Upper lobe of right lung (tissue), 1 donor: ENCODE data around the gene RRP1B. TPM values are rescaled to one million over a fixed set of nuclear protein-coding genes. Genes with fewer than 3 reads are reported as not detected.
A peak's percentile ranks its signal among the peaks of the same experiment; 100 is the strongest.

Experiments used
- ATAC-seq: fragments of 200-7000 bp; cut with Tn5 transposase; one replicate; pipeline ENCODE4 v1.9.1; 2020; ENCODE audit warnings: mild to moderate bottlenecking, moderate library complexity
- DNase-seq: peaks from one replicate; pipeline ENCODE4 v3.0.0-alpha.2; 2020
- H3K27ac ChIP-seq: fragments of 200-600 bp; one replicate; pipeline ENCODE4 v1.8.0; 2022
- H3K27me3 ChIP-seq: fragments of 200-600 bp; one replicate; pipeline ENCODE4 v1.8.0; 2022; ENCODE audit warnings: mild to moderate bottlenecking
- H3K36me3 ChIP-seq: fragments of 200-600 bp; one replicate; pipeline ENCODE4 v1.8.0; 2022
- H3K4me1 ChIP-seq: fragments of 200-600 bp; one replicate; pipeline ENCODE4 v1.8.0; 2022
- H3K4me3 ChIP-seq: fragments of 200-600 bp; one replicate; pipeline ENCODE4 v1.8.0; 2022; ENCODE audit warnings: mild to moderate bottlenecking
- H3K9me3 ChIP-seq: fragments of 200-600 bp; one replicate; pipeline ENCODE4 v1.8.0; 2022
- intact Hi-C: fragments of 100-400 bp; cut with DNase I; formaldehyde crosslinking; loops from one replicate; pipeline ENCODE4 v1.11.0; 2022
- total RNA-seq: library from RNA; stranded (reverse); fragmentation: NEBNext Ultra II Directional; extraction: Animal tissue kit (Norgen Biotek cat#: 25700); gene quantifications from one replicate; pipeline ENCODE4 v1.2.1, GENCODE V29; 2021
- TF ChIP-seq, protein P1 (sequence below): fragments of 200-600 bp; IDR thresholded peaks from one replicate; pipeline ENCODE4 v1.8.0; 2022; ENCODE audit warnings: antibody characterized with exemption
- donor health status: DM: no; HTN: yes; CAD: no; lungs with severe emphysema.

RRP1B gene
- total RNA-seq, 1 donor from 2014 or later = 18.4 TPM

DNA sequence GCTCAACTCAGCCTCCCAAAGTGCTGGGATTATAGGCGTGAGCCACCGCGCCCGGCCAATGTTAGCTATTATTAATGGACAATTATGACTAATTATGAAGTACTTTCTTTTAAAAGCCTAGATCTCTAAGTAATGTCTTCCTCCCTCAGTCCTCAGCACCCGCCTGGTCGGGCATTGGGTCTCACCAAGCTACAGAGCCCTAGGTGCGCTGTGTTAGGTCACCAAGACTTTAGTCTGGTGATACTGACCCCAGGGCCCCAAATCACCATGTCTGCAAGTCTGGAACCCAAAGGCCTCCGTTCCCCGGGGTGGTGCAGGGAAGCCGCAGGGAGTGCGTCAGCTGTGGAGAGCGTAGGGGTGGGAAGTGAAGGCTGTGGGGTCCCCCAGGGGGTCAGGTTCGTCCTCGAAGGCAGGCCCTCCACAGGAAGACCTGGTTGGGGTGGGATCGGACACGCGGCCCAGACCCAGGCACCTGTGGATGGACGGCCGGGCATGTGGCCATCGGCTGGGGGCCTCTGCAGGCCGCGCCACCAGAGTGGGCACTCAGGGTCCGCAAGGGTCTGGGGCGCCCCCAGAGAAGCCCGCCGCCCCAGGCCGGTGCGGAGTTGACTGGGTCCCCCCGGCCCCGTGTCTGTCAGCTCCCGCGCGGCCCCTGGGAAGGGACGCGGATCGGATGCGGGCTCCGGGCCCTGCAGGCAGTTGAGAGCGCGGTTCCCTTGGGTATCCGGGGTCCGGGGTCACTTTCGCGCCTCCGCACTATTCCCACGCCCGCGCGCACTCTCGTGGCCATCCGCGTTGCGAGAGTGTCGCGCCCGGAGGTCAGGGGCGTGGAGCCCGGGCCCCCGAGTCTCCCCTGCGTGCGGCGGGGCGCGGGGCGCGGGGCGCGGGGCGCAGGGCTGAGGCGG lies 58.9 kb downstream of the RRP1B start:
- no peaks in the 10 kb centered on the region for H3K36me3 ChIP-seq
- H3K27ac ChIP-seq = peak overlapping the region; percentile 74
- H3K9me3 ChIP-seq = no peaks in the 10 kb centered on the region
- ATAC-seq (no peak), DNase-seq (no peak)
- no peaks in the 10 kb centered on the region for H3K27me3 ChIP-seq
- H3K4me3 ChIP-seq = peak overlapping the region; percentile 99
- H3K4me1 ChIP-seq = peaks cover 32% of the 10 kb centered on the region
- intact Hi-C loops = no loop called here
- TF ChIP-seq, protein P1, sequence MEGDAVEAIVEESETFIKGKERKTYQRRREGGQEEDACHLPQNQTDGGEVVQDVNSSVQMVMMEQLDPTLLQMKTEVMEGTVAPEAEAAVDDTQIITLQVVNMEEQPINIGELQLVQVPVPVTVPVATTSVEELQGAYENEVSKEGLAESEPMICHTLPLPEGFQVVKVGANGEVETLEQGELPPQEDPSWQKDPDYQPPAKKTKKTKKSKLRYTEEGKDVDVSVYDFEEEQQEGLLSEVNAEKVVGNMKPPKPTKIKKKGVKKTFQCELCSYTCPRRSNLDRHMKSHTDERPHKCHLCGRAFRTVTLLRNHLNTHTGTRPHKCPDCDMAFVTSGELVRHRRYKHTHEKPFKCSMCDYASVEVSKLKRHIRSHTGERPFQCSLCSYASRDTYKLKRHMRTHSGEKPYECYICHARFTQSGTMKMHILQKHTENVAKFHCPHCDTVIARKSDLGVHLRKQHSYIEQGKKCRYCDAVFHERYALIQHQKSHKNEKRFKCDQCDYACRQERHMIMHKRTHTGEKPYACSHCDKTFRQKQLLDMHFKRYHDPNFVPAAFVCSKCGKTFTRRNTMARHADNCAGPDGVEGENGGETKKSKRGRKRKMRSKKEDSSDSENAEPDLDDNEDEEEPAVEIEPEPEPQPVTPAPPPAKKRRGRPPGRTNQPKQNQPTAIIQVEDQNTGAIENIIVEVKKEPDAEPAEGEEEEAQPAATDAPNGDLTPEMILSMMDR = no peak

DNA sequence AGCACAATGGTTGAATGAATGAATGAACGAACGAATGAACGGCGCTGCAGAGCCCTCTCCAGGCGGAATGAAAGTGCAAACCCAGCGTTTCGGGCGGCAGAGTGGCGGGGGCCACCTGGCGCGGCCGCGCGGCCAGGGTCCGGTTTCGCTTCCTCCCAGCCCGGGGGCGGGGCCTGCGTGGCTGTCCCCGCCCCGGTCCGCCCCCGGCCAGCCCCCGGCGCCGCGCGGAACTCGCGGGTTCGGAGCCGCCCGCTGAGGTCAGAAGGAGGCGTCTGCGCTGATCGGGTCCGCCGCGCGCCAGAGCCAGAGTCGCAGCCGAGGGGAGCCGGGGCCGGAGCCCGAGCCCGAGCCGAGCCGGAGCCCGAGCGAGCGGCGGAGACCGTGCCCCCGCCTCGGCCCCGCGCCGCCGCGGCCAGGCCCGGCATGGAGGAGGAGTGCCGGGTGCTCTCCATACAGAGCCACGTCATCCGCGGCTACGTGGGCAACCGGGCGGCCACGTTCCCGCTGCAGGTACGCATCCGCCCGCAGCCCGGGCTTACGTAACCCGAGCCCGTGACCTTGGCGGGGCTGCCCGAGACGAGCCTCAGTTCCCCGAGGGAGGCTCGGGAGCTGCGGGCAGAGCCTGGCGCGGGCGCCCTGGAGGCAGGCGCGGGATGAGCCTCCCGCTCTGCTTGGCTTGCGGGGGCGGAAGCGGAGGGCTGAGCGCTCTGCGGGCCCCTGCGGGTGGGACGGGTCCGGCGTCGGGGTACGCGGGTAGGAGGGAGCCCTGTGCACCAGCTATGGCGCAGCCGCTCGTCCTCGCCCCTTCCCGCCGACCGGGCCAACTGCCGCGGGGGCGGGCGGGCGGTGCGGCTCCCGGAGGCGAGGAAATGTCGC lies 59.8 kb downstream of the RRP1B start, which contains the start of gene PDXK:
Gene PDXK (plus strand): TSS at position 258 of the 876 bp plus-strand sequence. CDS start 166 bp downstream, at position 424.
- peaks cover 9% of the 10 kb centered on the region for H3K36me3 ChIP-seq
- no peaks in the 10 kb centered on the region for H3K27me3 ChIP-seq
- peaks cover 32% of the 10 kb centered on the region for H3K4me1 ChIP-seq
- peak; percentile 92 for ATAC-seq
- H3K9me3 ChIP-seq = no peaks in the 10 kb centered on the region
- peak within 1 kb of the TSS; percentile 99 for H3K4me3 ChIP-seq
- TF ChIP-seq, protein P1 = no peak
- DNase-seq = peak; percentile 95
- intact Hi-C loops = no loop called here
- H3K27ac ChIP-seq = peak within 1 kb of the TSS; percentile 96

DNA sequence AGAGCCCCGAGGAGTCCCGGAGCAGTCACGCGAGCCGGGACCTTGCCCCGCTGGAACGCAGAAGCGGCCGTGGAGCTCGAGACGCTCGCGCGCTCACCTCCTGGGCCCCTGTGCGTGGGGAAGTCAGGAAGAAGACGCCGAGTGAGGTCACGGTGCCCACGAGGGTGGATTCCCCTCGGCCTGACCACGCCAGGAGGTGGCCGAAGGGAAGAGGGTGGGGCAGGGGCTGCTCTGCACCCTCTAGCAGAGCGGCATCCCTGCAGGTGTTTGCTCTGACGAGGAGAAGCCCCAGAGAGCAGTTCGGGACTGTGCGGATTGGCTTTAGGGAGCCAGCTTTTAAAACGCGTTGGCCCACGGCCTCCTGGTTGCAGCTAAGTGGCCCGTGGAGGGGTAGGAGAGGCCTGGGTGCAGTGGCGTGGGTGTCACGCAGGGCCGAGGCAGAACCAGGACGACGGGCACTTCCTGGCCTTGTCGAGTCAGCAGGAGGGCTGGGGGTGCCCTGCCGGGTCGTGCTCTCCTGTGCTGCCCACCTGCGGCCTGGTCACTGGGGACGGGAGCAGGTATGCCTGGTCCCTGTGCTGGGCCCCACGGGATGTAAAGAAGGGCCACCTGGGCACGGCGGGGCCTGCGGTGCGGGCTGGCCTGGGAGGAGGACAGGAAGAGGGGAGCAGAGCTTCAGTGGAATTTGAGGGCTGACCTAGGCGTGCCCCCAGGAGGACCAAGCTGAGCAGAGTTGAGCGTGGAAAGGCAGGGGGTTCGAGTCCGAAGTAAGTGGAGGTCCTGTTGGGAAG lies 60.6 kb downstream of the RRP1B start:
- intact Hi-C loops = no loop called here
- H3K4me3 ChIP-seq = peak overlapping the region; percentile 99
- DNase-seq (peak; percentile 79), ATAC-seq (peak; percentile 32)
- peak overlapping the region; percentile 96 for H3K27ac ChIP-seq
- peaks cover 11% of the 10 kb centered on the region for H3K36me3 ChIP-seq
- TF ChIP-seq, protein P1 = no peak
- H3K4me1 ChIP-seq = peaks cover 36% of the 10 kb centered on the region
- no peaks in the 10 kb centered on the region for H3K27me3 ChIP-seq
- no peaks in the 10 kb centered on the region for H3K9me3 ChIP-seq

DNA sequence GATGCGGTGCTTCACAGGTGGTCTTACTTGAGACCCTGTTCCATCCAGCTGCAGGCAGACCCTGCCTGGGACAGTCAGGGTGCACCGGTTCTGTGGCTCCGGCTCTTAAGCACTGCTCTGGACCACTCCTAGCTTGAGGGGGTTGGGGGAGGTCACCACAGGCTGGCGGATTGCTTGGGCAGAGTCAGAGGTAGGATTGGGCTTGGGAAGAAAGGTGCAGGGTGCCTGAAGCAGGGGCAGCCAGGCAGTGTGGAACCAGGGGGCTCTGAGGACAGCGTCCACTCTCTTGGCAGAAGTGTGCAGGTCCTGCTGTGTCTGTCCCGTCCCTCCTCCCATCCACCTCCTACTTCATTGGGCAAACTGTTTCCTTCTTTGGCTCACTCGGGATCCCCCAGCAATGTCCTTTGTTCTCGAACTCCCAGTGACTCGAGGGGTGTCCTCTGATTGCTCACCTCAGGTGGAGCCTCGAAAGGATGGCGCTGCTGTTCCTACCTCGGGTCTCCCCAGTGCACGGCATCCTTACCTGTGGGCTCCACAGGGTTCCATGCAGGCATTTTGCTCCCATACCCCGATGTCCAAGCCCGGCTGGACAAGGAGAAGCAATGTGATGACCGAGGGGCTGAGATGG lies 61.3 kb downstream of the RRP1B start:
- no peak for DNase-seq
- Histone ChIP-seq H3K27me3 (no peaks in the 10 kb centered on the region), H3K9me3 (no peaks in the 10 kb centered on the region), H3K36me3 (peaks cover 11% of the 10 kb centered on the region), H3K4me3 (peak overlapping the region; percentile 99), H3K4me1 (peaks cover 43% of the 10 kb centered on the region), H3K27ac (peak overlapping the region; percentile 96)
- no peak for ATAC-seq
- intact Hi-C loops = no loop called here
- TF ChIP-seq, protein P1 = no peak

DNA sequence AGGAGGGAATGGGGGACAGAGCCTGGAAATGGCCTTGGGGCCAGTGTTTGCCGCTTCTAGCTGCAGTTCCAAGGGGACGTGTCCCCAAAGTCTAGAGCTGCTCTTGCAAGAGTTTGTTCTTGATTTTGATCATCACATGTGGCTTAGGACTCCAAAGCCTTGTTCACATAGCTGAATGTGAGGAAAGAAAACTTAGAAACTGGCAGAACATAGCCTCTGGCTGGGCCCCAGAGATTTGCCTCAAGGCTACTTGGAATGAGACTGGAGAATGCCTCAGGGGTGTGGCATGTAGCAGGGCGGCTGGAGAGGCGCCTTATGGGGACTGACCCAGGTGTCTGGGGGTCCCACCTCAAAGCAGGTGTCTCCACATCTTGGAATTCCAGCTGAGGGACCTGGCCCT lies 61.8 kb downstream of the RRP1B start:
- H3K27ac ChIP-seq = peak overlapping the region; percentile 96
- H3K36me3 ChIP-seq = peaks cover 11% of the 10 kb centered on the region
- no peaks in the 10 kb centered on the region for H3K9me3 ChIP-seq
- H3K27me3 ChIP-seq = no peaks in the 10 kb centered on the region
- DNase-seq (no peak), ATAC-seq (no peak)
- intact Hi-C loops = no loop called here
- TF ChIP-seq, protein P1 = no peak
- peaks cover 49% of the 10 kb centered on the region for H3K4me1 ChIP-seq
- H3K4me3 ChIP-seq = peak overlapping the region; percentile 99
